Mesothelial cell of epicardium (in vitro differentiated cells): ENCODE measurements around the gene NLRC3. TPM values are rescaled to one million over a fixed set of nuclear protein-coding genes. Genes with fewer than 3 reads are reported as not detected.

Source experiments
- DNase-seq, 2 experiments: peaks; one replicate each; pipeline ENCODE4 v3.0.0; 2021; ENCODE audit warnings: low spot score in 2 of 2; ENCODE audit not compliant: unreplicated experiment in 2 of 2
- H3K27ac Mint-ChIP-seq: 2 replicates; pipeline ENCODE4 v1.8.0; 2021; ENCODE audit warnings: mixed read lengths
- H3K27me3 Mint-ChIP-seq: 2 replicates; pipeline ENCODE4 v1.8.0; 2021; ENCODE audit warnings: low read depth, mixed read lengths
- H3K36me3 Mint-ChIP-seq: 2 replicates; pipeline ENCODE4 v1.8.0; 2021; ENCODE audit warnings: mixed read lengths
- H3K4me1 Mint-ChIP-seq: 2 replicates; pipeline ENCODE4 v1.8.0; 2021; ENCODE audit warnings: mixed read lengths
- H3K4me3 Mint-ChIP-seq: 2 replicates; pipeline ENCODE4 v1.8.0; 2021; ENCODE audit warnings: mild to moderate bottlenecking, moderate library complexity, mixed read lengths
- H3K9me3 Mint-ChIP-seq: 2 replicates; pipeline ENCODE4 v1.8.0; 2021; ENCODE audit warnings: mixed read lengths
- CTCF ChIP-seq: fragments of 200-600 bp; sonication (generic); IDR thresholded peaks from one replicate; pipeline ENCODE4 v1.5.0; 2021; ENCODE audit warnings: antibody characterized with exemption; ENCODE audit not compliant: unreplicated experiment
- total RNA-seq: library from RNA; stranded (reverse); gene quantifications from 3 replicates; pipeline ENCODE4 v1.2.1, GENCODE V29; 2021

NLRC3 gene
- total RNA-seq, 1 donor from 2014 or later = 0.13 TPM

- H3K27ac Mint-ChIP-seq = no peak overlapping the region
- TF ChIP-seq CTCF = no peak
- no peaks in the 10 kb centered on the region for H3K4me1 Mint-ChIP-seq
- H3K9me3 Mint-ChIP-seq = no peaks in the 10 kb centered on the region
- peaks cover 3% of the 10 kb centered on the region for H3K36me3 Mint-ChIP-seq
- H3K27me3 Mint-ChIP-seq = no peaks in the 10 kb centered on the region
- DNase-seq = no peak
- H3K4me3 Mint-ChIP-seq = no peak overlapping the region
These were observed 34.4 kb downstream of the NLRC3 start for GRCh38 chr16:3542601-3543373.

- Mint-ChIP-seq H3K27me3 (no peaks in the 10 kb centered on the region), H3K9me3 (no peaks in the 10 kb centered on the region), H3K4me3 (no peak overlapping the region), H3K4me1 (no peaks in the 10 kb centered on the region), H3K27ac (no peak overlapping the region), H3K36me3 (peaks cover 7% of the 10 kb centered on the region)
- TF ChIP-seq CTCF = no peak
- no peak for DNase-seq
These were observed 35.6 kb downstream of the NLRC3 start for GRCh38 chr16:3541527-3542155.

- H3K9me3 Mint-ChIP-seq = no peaks in the 10 kb centered on the region
- no peak overlapping the region for H3K27ac Mint-ChIP-seq
- no peaks in the 10 kb centered on the region for H3K27me3 Mint-ChIP-seq
- no peak overlapping the region for H3K4me3 Mint-ChIP-seq
- TF ChIP-seq CTCF = no peak
- no peak for DNase-seq
- H3K4me1 Mint-ChIP-seq = no peaks in the 10 kb centered on the region
- peaks cover 29% of the 10 kb centered on the region for H3K36me3 Mint-ChIP-seq
These were observed 39.0 kb downstream of the NLRC3 start for GRCh38 chr16:3538222-3538621.

- Mint-ChIP-seq H3K36me3 (peaks cover 37% of the 10 kb centered on the region), H3K4me3 (no peak overlapping the region), H3K9me3 (no peaks in the 10 kb centered on the region), H3K27me3 (no peaks in the 10 kb centered on the region), H3K4me1 (no peaks in the 10 kb centered on the region), H3K27ac (no peak overlapping the region)
- no peak for TF ChIP-seq CTCF
- no peak for DNase-seq
These were observed 40.4 kb downstream of the NLRC3 start for GRCh38 chr16:3536851-3537250.

- Mint-ChIP-seq H3K27ac (no peak overlapping the region), H3K4me3 (no peak overlapping the region), H3K27me3 (no peaks in the 10 kb centered on the region), H3K4me1 (no peaks in the 10 kb centered on the region), H3K36me3 (peaks cover 40% of the 10 kb centered on the region), H3K9me3 (no peaks in the 10 kb centered on the region)
- DNase-seq = no peak
- TF ChIP-seq CTCF = no peak
These were observed 40.9 kb downstream of the NLRC3 start for GRCh38 chr16:3536271-3536731.
